Esophagus squamous epithelium (tissue), 5 donors: ENCODE data around the gene CLEC20A. TPM values are rescaled to one million over a fixed set of nuclear protein-coding genes. Genes with fewer than 3 reads are reported as not detected.

Experiments used
- DNase-seq: peaks from one replicate; lab custom pipeline; 2025; lab: John Stamatoyannopoulos, UW
- H3K27ac ChIP-seq, 4 donors: fragments of 200-600 bp; sonication (generic); one replicate each; pipeline ENCODE4 v1.5.1; 2016 to 2019; ENCODE audit warnings: mild to moderate bottlenecking in 1 of 4
- H3K27me3 ChIP-seq, 4 donors: fragments of 200-600 bp; sonication (generic); 1 replicate in 3 of 4; 2 replicates in 1 of 4; pipeline versions ENCODE4 v1.5.1 to v1.6.0; 2017 to 2021; ENCODE audit warnings: antibody characterized with exemption in 1 of 4
- H3K36me3 ChIP-seq, 3 donors: fragments of 200-600 bp; sonication (generic); one replicate each; pipeline ENCODE4 v1.5.1; 2016 to 2019
- H3K4me1 ChIP-seq, 3 donors: fragments of 200-600 bp; sonication (generic); one replicate each; pipeline ENCODE4 v1.5.1; 2017 to 2019
- H3K4me3 ChIP-seq, 4 donors: fragments of 200-600 bp; sonication (generic); 1 replicate in 3 of 4; 2 replicates in 1 of 4; pipeline ENCODE4 v1.5.1; 2016 to 2019; ENCODE audit warnings: mild to moderate bottlenecking in 2 of 4, moderate library complexity in 1 of 4
- H3K9me3 ChIP-seq, 3 donors: fragments of 200-600 bp; sonication (generic); one replicate each; pipeline ENCODE4 v1.5.1; 2016 to 2019
- POLR2A ChIP-seq, 4 donors: fragments of 450-650 bp; IDR thresholded peaks; one replicate each; pipeline ENCODE4 v1.6.1; 2017; ENCODE audit warnings: antibody characterized with exemption in 4 of 4, mild to moderate bottlenecking in 4 of 4, moderate library complexity in 3 of 4
- WGBS, 2 donors: methylation state at CpG; one replicate each; pipeline ENCODE4 v1.1.5; 2018; 5-methylcytosine and 5-hydroxymethylcytosine counted together
- intact Hi-C: fragments of 100-400 bp; cut with DNase I; formaldehyde crosslinking; loops from one replicate; pipeline ENCODE4 v1.15.0; 2022
- total RNA-seq, 4 donors: library from RNA; depleted of rRNA; stranded (reverse); fragments of >200 nt; gene quantifications; one replicate each; pipeline ENCODE4 v1.1.0, GENCODE V29; 2016
- TF ChIP-seq, protein P1 (sequence below), 6 experiments: fragments of 450-650 bp in 4 of 6; fragments of 200-600 bp in 2 of 6; sonication (generic) in 2 of 6; IDR thresholded peaks; one replicate each; pipeline ENCODE4 v1.5.1; 2016 to 2019; ENCODE audit warnings: antibody characterized with exemption in 6 of 6, mild to moderate bottlenecking in 4 of 6, moderate library complexity in 4 of 6
- donor health status: DM: yes; HTN: yes; CAD: no.

The CLEC20A gene
- total RNA-seq, 4 donors from 2014 or later = not detected

DNA sequence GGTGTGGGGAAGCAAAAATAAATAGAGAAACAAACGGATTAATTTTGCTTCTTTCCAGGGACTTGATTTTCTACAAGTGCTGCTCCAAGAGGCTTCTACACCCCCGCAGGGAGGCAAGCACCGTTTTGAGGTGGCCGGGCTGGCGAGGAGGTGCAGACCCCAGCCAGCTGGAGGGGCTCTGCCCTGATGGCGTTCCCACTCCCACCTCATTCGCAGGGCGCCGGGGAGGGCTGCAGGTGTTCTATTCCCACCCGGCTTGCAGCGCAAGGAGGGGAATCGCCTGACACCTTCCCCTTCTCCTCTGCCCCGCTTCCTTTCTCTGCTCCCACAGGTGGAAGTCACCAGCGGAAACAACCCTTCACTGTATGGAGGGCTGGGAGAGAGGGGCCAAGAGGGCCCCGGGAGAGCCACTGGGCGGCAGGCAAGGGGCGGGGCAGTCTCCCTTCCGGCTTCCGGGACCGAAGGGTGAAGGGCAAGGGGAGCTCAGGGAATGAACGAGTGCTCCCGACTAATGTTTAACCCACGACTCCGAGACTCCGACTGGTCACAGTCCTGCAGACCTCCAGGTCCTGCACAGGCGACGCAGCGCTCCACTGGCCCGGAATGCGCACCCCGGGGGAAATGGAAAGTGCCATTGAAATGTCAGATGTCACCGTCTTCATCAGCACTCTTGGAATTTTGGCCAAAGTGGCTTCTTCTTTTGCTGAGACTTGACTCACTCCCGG, 45.2 kb upstream of the CLEC20A start:
- WGBS, 2 donors = 6% methylated on average over 14 to 21 of the region's 33 CpGs
- Histone ChIP-seq H3K27ac (peak overlapping the region; percentile 85 to 89 (median 88)), H3K36me3 (peaks cover 0 to 6% (median 0%) of the 10 kb centered on the region in 3 donors), H3K4me3 (peak overlapping the region; percentile 74 to 91 (median 84)), H3K9me3 (no peaks in the 10 kb centered on the region), H3K4me1 (peaks cover 22 to 78% (median 38%) of the 10 kb centered on the region in 3 donors), H3K27me3 (no peaks in the 10 kb centered on the region)
- intact Hi-C loops = loop anchor here (5.0 kb wide), 1 partner anchor 210 kb away; no protein-coding TSS in a partner anchor
- DNase-seq = no peak
- no peak for TF ChIP-seq POLR2A (IDR thresholded peaks at IDR 0.05)
- TF ChIP-seq, protein P1, sequence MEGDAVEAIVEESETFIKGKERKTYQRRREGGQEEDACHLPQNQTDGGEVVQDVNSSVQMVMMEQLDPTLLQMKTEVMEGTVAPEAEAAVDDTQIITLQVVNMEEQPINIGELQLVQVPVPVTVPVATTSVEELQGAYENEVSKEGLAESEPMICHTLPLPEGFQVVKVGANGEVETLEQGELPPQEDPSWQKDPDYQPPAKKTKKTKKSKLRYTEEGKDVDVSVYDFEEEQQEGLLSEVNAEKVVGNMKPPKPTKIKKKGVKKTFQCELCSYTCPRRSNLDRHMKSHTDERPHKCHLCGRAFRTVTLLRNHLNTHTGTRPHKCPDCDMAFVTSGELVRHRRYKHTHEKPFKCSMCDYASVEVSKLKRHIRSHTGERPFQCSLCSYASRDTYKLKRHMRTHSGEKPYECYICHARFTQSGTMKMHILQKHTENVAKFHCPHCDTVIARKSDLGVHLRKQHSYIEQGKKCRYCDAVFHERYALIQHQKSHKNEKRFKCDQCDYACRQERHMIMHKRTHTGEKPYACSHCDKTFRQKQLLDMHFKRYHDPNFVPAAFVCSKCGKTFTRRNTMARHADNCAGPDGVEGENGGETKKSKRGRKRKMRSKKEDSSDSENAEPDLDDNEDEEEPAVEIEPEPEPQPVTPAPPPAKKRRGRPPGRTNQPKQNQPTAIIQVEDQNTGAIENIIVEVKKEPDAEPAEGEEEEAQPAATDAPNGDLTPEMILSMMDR (IDR thresholded peaks at IDR 0.05) = no peak

DNA sequence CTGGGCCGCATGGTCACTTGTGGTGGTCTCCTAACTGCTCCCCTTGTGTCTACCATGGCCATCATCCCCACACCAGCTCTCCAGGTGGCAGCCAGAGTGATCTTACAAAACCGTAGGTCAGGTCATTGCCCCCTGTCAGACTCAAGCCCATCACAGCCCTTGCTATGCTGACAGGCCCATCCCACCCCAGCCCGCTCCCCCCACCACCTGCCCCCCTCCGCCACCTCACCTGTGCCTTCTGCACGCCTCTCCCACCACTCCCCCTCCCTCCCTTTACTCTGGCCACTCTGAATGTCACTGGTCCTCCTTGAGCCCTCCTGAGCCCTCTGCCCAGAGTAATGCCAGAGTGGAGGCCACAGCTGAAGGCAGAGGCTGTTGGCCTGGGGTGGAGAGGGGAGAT, 44.6 kb upstream of the CLEC20A start:
- Histone ChIP-seq H3K27ac (peak overlapping the region in 3 of 4 donors; percentile 31 to 88 (median 87)), H3K4me1 (peaks cover 28 to 84% (median 44%) of the 10 kb centered on the region in 3 donors), H3K27me3 (no peaks in the 10 kb centered on the region), H3K4me3 (peak overlapping the region in 1 of 4 donors; percentile 91), H3K36me3 (no peaks in the 10 kb centered on the region), H3K9me3 (no peaks in the 10 kb centered on the region)
- TF ChIP-seq, protein P1 (IDR thresholded peaks at IDR 0.05) = no peak
- TF ChIP-seq POLR2A (IDR thresholded peaks at IDR 0.05) = no peak
- no peak for DNase-seq
- 86 to 94% methylated on average over 2 to 3 of the region's 5 CpGs for WGBS, 2 donors
- intact Hi-C loops = loop anchor here (5.0 kb wide), 1 partner anchor 211 kb away; no protein-coding TSS in a partner anchor

DNA sequence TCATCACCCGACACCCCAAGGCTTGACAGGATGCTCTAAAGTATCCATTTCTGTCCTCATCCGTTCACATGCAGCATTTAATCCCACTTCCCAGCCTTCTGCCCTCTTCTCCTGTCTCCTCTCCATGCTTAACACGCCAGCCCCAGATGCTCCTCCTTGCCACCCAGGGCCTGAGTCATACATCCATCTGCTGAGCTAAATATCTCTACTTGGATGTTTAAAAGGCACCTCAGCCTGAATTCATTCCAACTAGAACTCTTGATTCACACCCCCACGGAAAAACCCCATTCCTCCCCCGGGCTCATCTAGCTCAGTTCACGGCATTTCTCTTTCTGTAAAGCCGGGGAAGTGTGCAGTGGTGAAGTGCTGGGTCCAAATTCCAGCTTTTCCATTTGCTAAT, 43.9 kb upstream of the CLEC20A start:
- TF ChIP-seq, protein P1 (IDR thresholded peaks at IDR 0.05) = no peak
- TF ChIP-seq POLR2A (IDR thresholded peaks at IDR 0.05) = no peak
- no peaks in the 10 kb centered on the region for H3K36me3 ChIP-seq
- no peak for DNase-seq
- no peaks in the 10 kb centered on the region for H3K27me3 ChIP-seq
- no peaks in the 10 kb centered on the region for H3K9me3 ChIP-seq
- H3K27ac ChIP-seq = peak overlapping the region in 2 of 4 donors; percentile 31 to 87
- 41 to 58% methylated on average over 7 of the region's 7 CpGs for WGBS, 2 donors
- H3K4me1 ChIP-seq = peaks cover 31 to 89% (median 46%) of the 10 kb centered on the region in 3 donors
- H3K4me3 ChIP-seq = no peak overlapping the region
- intact Hi-C loops = loop anchor here (5.0 kb wide), 1 partner anchor 212 kb away; no protein-coding TSS in a partner anchor

- intact Hi-C loops = loop anchor here (5.0 kb wide), 1 partner anchor 212 kb away; no protein-coding TSS in a partner anchor
- no peak for DNase-seq
- Histone ChIP-seq H3K4me1 (peaks cover 31 to 87% (median 43%) of the 10 kb centered on the region in 3 donors), H3K4me3 (no peak overlapping the region), H3K36me3 (no peaks in the 10 kb centered on the region), H3K9me3 (no peaks in the 10 kb centered on the region), H3K27me3 (no peaks in the 10 kb centered on the region), H3K27ac (peak overlapping the region in 1 of 4 donors; percentile 87)
- 51 to 54% methylated on average over 6 of the region's 6 CpGs for WGBS, 2 donors
- TF ChIP-seq POLR2A (IDR thresholded peaks at IDR 0.05) = no peak
- TF ChIP-seq, protein P1 (IDR thresholded peaks at IDR 0.05) = no peak
Observed at GRCh38 chr1:178540204-178540603, 43.4 kb upstream of the CLEC20A start.

DNA sequence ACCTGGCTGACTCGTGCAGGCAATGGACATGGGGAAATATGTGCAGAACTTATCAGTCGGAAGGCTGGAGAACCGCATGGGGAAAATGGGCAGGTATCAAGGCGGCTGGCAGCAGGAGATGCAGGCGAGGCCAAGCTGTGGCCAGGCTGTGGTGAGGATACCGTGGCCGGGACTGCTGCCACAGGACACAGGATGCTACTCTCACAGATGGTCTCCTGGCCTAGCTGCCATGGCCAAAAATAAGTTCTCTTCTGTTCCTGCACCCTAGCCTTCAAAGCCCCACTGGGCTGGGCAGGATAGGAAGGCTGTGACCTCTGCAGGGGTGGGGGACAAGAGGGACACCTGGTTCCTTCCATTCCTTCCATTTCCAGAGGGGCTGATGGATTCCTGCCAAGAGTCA, 42.5 kb upstream of the CLEC20A start:
- no peak for DNase-seq
- H3K4me1 ChIP-seq = peaks cover 31 to 77% (median 39%) of the 10 kb centered on the region in 3 donors
- peak overlapping the region in 2 of 4 donors; percentile 75 to 87 for H3K27ac ChIP-seq
- intact Hi-C loops = no loop called here
- no peaks in the 10 kb centered on the region for H3K9me3 ChIP-seq
- H3K4me3 ChIP-seq = no peak overlapping the region
- WGBS, 2 donors = 79 to 80% methylated on average over 5 to 7 of the region's 7 CpGs
- no peak for TF ChIP-seq POLR2A (IDR thresholded peaks at IDR 0.05)
- TF ChIP-seq, protein P1 (IDR thresholded peaks at IDR 0.05) = no peak
- no peaks in the 10 kb centered on the region for H3K27me3 ChIP-seq
- no peaks in the 10 kb centered on the region for H3K36me3 ChIP-seq
